ENCODE measurements around the gene CNRIP1.

The CNRIP1 gene

GRCh38 chr2:68251187-68251854 is 68.4 kb downstream of the CNRIP1 start:
- peak; percentile 46 for DNase-seq (ENCODE audit: low read depth)

GRCh38 chr2:68250652-68251186 is 69.0 kb downstream of the CNRIP1 start:
- no peak for DNase-seq (ENCODE audit: low read depth)

GRCh38 chr2:68250196-68250595 is 69.6 kb downstream of the CNRIP1 start:
- no peak for DNase-seq (ENCODE audit: low read depth)

- no peak for DNase-seq (ENCODE audit: low read depth)
Measured at GRCh38 chr2:68248806-68249205, 70.9 kb downstream of the CNRIP1 start.

GRCh38 chr2:68248361-68248760 is 71.4 kb downstream of the CNRIP1 start:
- DNase-seq (ENCODE audit: low read depth): no peak

GRCh38 chr2:68246396-68246795 is 73.4 kb downstream of the CNRIP1 start:
- no peak for DNase-seq (ENCODE audit: low read depth)

GRCh38 chr2:68245672-68246071 is 74.1 kb downstream of the CNRIP1 start:
- no peak for DNase-seq (ENCODE audit: low read depth)

GRCh38 chr2:68245066-68245465 is 74.7 kb downstream of the CNRIP1 start:
- DNase-seq (ENCODE audit: low read depth): no peak

GRCh38 chr2:68244456-68244855 is 75.3 kb downstream of the CNRIP1 start:
- no peak for DNase-seq (ENCODE audit: low read depth)
